HepG2 (cell line): ENCODE measurements around the gene TACC3. TPM values are rescaled to one million over a fixed set of nuclear protein-coding genes. Genes with fewer than 3 reads are reported as not detected.

Source experiments
- CTCF ChIP-seq: sonication (generic); formaldehyde crosslinking; IDR thresholded peaks from 2 replicates; pipeline ENCODE4 v1.5.0; 2020; ENCODE audit warnings: mild to moderate bottlenecking, missing genetic modification reagents, moderate library complexity
- FOXC1 ChIP-seq: sonication (generic); formaldehyde crosslinking; IDR thresholded peaks from 2 replicates; pipeline ENCODE4 v1.8.0; 2022; ENCODE audit warnings: mild to moderate bottlenecking, missing genetic modification reagents, borderline replicate concordance
- HINFP ChIP-seq: sonication (generic); formaldehyde crosslinking; IDR thresholded peaks from 2 replicates; pipeline ENCODE4 v1.4.0; 2020; ENCODE audit warnings: low read depth, mild to moderate bottlenecking, missing genetic modification reagents
- PRDM15 ChIP-seq: sonication (generic); formaldehyde crosslinking; IDR thresholded peaks from 2 replicates; pipeline ENCODE4 v1.4.0; 2020; ENCODE audit warnings: missing genetic modification reagents
- RBFOX2 ChIP-seq: fragments of 200-400 bp; formaldehyde crosslinking; IDR thresholded peaks from 2 replicates; pipeline ENCODE4 v1.6.1; 2017; ENCODE audit warnings: low read depth, mild to moderate bottlenecking, low read length
- SALL2 ChIP-seq: sonication (generic); formaldehyde crosslinking; IDR thresholded peaks from 2 replicates; pipeline ENCODE4 v1.8.1; 2023; ENCODE audit warnings: mild to moderate bottlenecking, missing genetic modification reagents, inconsistent platforms
- TBX2 ChIP-seq: sonication (generic); formaldehyde crosslinking; IDR thresholded peaks from 2 replicates; pipeline ENCODE4 v1.5.0; 2020; ENCODE audit warnings: missing genetic modification reagents, mild to moderate bottlenecking, borderline replicate concordance
- THRA ChIP-seq: sonication (generic); formaldehyde crosslinking; IDR thresholded peaks from 2 replicates; pipeline ENCODE4 v1.4.0; 2020; ENCODE audit warnings: missing genetic modification reagents, borderline replicate concordance
- ZBTB14 ChIP-seq: sonication (generic); formaldehyde crosslinking; IDR thresholded peaks from 2 replicates; pipeline ENCODE4 v1.4.0; 2020; ENCODE audit warnings: missing genetic modification reagents
- ZBTB38 ChIP-seq: sonication (generic); formaldehyde crosslinking; IDR thresholded peaks from 2 replicates; pipeline ENCODE4 v1.5.1; 2020; ENCODE audit warnings: mild to moderate bottlenecking, missing genetic modification reagents
- ZBTB42 ChIP-seq: sonication (generic); formaldehyde crosslinking; IDR thresholded peaks from 2 replicates; pipeline ENCODE4 v1.5.0; 2020; ENCODE audit warnings: mild to moderate bottlenecking, missing genetic modification reagents
- ZNF121 ChIP-seq: sonication (generic); formaldehyde crosslinking; IDR thresholded peaks from 2 replicates; pipeline ENCODE4 v1.5.0; 2020; ENCODE audit warnings: mild to moderate bottlenecking, missing genetic modification reagents
- ZNF124 ChIP-seq: sonication (generic); formaldehyde crosslinking; IDR thresholded peaks from 2 replicates; pipeline ENCODE4 v1.4.0; 2020; ENCODE audit warnings: missing genetic modification reagents
- ZNF207 ChIP-seq: fragments of 450-650 bp; IDR thresholded peaks from 2 replicates; pipeline ENCODE4 v1.6.1; 2016; ENCODE audit warnings: antibody characterized with exemption, borderline replicate concordance
- ZNF230 ChIP-seq: sonication (generic); formaldehyde crosslinking; IDR thresholded peaks from 2 replicates; pipeline ENCODE4 v1.4.0; 2020; ENCODE audit warnings: mild to moderate bottlenecking, missing genetic modification reagents
- ZNF280B ChIP-seq: sonication (generic); formaldehyde crosslinking; IDR thresholded peaks from 2 replicates; pipeline ENCODE4 v1.5.0; 2020; ENCODE audit warnings: missing genetic modification reagents, mild to moderate bottlenecking, borderline replicate concordance
- ZNF335 ChIP-seq: sonication (generic); formaldehyde crosslinking; IDR thresholded peaks from 2 replicates; pipeline ENCODE4 v1.4.0; 2020; ENCODE audit warnings: missing genetic modification reagents
- ZNF34 ChIP-seq: sonication (generic); formaldehyde crosslinking; IDR thresholded peaks from 2 replicates; pipeline ENCODE4 v1.4.0; 2020; ENCODE audit warnings: mild to moderate bottlenecking, missing genetic modification reagents, borderline replicate concordance
- ZNF605 ChIP-seq: sonication (generic); formaldehyde crosslinking; IDR thresholded peaks from 2 replicates; pipeline ENCODE4 v1.8.0; 2022; ENCODE audit warnings: mild to moderate bottlenecking, missing genetic modification reagents
- polyA plus RNA-seq, 8 experiments: library from polyadenylated mRNA; depleted of rRNA in 3 of 8; stranded (reverse) in 7 of 8; unstranded in 1 of 8; fragments of >200 nt; fragmentation: Illumina TruSeq in 4 of 8; extraction: Trizol in 4 of 8; gene quantifications; 2 replicates each; pipeline versions ENCODE4 v1.2.1 to v1.2.3, GENCODE V29; 2011 to 2016; ENCODE audit warnings: low read depth in 4 of 8, missing spikeins in 1 of 8, mixed read lengths in 1 of 8; ENCODE audit not compliant: insufficient read depth in 1 of 8
- total RNA-seq, 5 experiments: library from RNA; depleted of rRNA; stranded (reverse); fragments of >200 nt; fragmentation: Illumina TruSeq; extraction: Trizol; gene quantifications; 2 replicates each; pipeline ENCODE4 v1.2.3, GENCODE V29; 2016; ENCODE audit warnings: low read depth in 1 of 5

Gene TACC3
- total and polyA plus RNA-seq, 2 of the 13 experiments (the other 11 are each of a cell fraction or from before 2014, with no cell fraction given), result 20.3 to 21.2 TPM

GRCh38 chr4:1759818-1760223 lies 38.5 kb downstream of the TACC3 start (continued):
- 0 out of 2 replicates have a peak, but pooled peaks have one; percentile 61 for TF ChIP-seq ZNF230
- TF ChIP-seq SALL2, result no peak
- TF ChIP-seq ZBTB38, result peak; percentile 69; the same call in 1 of the 2 replicates
- no peak for TF ChIP-seq PRDM15 (CRISPR knock-in tag)
- TF ChIP-seq ZNF34, result no peak
- no peak for TF ChIP-seq TBX2 (CRISPR knock-in tag)
- TF ChIP-seq ZNF605 (CRISPR knock-in tag), result peak; percentile 78
- TF ChIP-seq ZBTB42 (CRISPR knock-in tag), result no peak
- no peak for TF ChIP-seq THRA (CRISPR knock-in tag)
- no peak for TF ChIP-seq ZBTB14 (CRISPR knock-in tag)
- no peak for TF ChIP-seq FOXC1 (CRISPR knock-in tag)
- no peak for TF ChIP-seq ZNF280B (CRISPR knock-in tag)
- peak; percentile 72 for TF ChIP-seq CTCF (CRISPR knock-in tag)
- TF ChIP-seq ZNF121 (CRISPR knock-in tag), result no peak
- no peak for TF ChIP-seq ZNF207
- no peak for TF ChIP-seq ZNF124
- no peak for TF ChIP-seq ZNF335
- peak; percentile 50; the same call in 1 of the 2 replicates for TF ChIP-seq HINFP (CRISPR knock-in tag)
- TF ChIP-seq RBFOX2, result no peak
